ENCODE measurements around the gene ARF3.

GRCh38 chr12:48965298-48965838 is 8.1 kb upstream of the ARF3 start:
- TF ChIP-seq, protein P1, sequence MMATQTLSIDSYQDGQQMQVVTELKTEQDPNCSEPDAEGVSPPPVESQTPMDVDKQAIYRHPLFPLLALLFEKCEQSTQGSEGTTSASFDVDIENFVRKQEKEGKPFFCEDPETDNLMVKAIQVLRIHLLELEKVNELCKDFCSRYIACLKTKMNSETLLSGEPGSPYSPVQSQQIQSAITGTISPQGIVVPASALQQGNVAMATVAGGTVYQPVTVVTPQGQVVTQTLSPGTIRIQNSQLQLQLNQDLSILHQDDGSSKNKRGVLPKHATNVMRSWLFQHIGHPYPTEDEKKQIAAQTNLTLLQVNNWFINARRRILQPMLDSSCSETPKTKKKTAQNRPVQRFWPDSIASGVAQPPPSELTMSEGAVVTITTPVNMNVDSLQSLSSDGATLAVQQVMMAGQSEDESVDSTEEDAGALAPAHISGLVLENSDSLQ (IDR thresholded peaks at IDR 0.05) = no peak
- TF ChIP-seq ELF4 (IDR thresholded peaks at IDR 0.05) (no peak), SUZ12 (IDR thresholded peaks at IDR 0.05) (no peak), CTBP1 (IDR thresholded peaks at IDR 0.05; ENCODE audit: borderline replicate concordance) (no peak), FOXA1 (IDR thresholded peaks at IDR 0.05) (no peak), LEF1 (IDR thresholded peaks at IDR 0.05; ENCODE audit: borderline replicate concordance) (no peak)

Data from HEK293T (cell line).